ENCODE results near the gene C8A.

The C8A gene

GRCh38 chr1:56854521-56855099 is at the start of gene C8A:
Gene C8A (plus strand): TSS chr1:56854797. CDS start chr1:56854902, 105 bp downstream.
- no peak for DNase-seq (ENCODE audit: low spot score)

DNA sequence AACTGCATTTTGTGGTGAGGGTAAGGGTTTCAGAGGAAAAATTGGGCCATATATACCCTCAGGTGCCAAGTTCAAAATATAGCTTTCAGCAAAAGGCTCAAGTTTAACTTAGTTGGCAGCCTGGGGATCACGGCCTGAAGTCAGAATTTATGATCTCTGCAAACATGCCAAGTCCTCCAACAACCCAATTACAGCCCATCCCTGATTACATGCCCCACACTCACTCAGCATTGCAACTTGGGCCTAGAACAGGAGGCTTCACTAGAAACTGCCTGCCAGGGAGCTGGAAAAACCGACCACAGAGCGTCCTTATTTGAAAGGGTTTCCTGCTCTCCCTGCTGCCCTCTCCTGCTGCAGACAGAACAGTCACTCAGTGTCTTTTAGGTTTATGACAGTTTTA is 47.8 kb upstream of the C8A start:
- DNase-seq (ENCODE audit: low spot score), result no peak

DNA sequence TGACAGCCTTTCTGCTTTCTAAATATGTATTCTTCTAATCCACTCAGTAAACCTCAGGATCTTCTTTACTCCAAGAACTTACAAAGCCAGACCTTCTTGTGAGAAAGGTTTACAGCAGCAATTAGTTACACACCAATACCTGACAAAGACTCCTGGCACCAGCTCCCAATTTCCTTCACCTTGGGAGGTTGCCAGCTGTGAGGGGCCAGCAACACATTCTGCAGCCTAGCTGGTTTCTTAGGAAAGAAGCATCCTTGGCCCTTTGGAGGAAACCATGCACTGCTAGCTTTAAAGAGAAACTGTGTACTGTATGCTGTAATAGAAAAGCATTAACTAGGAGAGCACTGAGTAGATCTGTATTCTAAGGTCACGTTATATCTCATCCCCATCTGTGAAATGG is 46.2 kb upstream of the C8A start:
- DNase-seq (ENCODE audit: low spot score), result no peak

DNA sequence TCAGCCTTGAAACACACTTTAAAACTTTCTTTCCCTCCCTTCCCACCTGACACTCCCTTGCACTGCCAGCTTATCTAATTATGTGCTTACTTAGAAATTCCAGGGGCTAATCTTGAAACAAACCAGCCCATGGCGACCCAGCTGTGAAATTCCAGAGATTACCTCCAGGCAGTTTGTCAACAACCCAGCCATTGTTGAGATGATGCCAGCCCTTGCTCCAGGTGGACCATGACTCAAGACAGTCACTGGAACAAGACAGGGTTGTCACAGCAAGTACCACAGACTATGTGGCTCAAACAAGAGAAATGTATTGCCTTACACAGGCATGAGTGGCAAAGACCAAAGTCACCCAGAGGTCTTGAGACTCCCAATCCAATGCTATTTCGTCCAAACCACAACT is 43.3 kb upstream of the C8A start:
- DNase-seq (ENCODE audit: low spot score), result no peak

DNA sequence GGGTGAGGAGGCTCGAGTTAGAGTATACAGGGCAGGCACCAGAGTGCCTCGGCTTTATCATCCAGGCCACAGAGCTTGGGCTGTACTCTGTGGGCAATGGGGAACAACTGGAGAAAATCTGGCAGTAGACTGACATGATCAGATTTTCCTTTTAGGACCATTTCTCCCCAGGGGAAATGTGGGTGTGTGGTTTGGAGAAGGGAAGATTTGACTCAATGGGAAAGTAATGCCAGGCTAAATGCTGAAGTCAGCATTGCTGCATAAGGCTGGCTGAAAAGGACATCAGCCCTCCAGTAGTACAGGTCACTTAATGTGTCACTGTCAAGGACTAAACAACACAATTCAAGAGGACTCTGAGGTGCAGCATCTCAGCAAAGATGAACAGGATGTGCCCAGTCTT is 40.4 kb upstream of the C8A start:
- no peak for DNase-seq (ENCODE audit: low spot score)

- no peak for DNase-seq (ENCODE audit: low spot score)
These were observed 38.3 kb upstream of the C8A start for GRCh38 chr1:56816264-56816663.

DNA sequence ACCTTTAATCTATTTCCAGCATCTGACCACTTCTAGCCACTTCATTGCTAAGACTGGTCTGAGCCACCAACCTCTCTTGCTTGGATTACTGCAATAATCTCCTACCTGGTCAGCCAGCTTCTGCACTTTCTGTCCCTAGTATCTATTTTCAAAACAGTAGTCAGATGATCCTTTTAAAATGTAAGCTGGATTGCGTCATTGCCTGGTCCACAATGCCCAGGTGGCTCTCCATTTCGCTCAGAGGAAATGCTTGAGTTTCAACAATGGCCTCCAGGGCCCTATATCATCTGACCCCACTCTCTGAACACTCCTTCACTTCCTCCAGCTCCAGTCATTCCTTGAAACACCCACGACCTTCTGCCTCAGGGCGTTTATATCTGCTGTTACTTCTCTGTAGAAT is 37.7 kb upstream of the C8A start:
- no peak for DNase-seq (ENCODE audit: low spot score)

DNA sequence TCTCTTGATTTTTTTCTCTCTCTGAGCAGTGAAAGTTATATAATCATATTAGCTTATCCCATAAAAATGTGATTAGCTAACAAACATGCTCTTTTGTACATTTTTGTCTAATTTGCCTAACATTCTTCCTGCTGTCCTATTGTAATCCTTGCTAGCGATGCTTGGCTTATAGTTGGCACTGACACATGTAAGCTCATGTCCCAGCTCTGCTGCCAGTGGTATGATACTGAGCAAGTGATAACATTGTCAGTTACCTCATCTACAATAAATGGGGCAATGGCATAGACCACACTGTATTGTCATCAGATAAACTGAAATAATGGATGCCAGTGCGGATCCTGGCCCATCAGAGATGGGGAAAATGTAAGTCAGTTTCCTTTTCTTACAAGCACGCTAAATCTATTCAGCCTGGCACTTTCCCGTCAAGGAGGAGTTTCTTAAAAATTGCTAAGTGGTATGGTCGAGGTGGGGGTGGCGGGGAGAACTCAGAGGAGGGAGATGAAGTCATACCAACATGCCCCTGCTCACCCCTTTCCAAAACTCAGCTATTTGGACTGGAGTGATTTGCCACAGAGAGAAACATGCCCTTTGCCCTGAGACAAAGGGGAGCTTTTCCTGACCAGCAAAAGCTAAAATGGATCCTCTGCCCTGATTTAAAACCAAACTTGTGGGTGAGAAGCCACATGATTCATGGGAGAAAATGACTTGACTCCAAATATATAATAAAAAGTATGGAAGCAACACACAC is 36.7 kb upstream of the C8A start:
- no peak for DNase-seq (ENCODE audit: low spot score)

DNA sequence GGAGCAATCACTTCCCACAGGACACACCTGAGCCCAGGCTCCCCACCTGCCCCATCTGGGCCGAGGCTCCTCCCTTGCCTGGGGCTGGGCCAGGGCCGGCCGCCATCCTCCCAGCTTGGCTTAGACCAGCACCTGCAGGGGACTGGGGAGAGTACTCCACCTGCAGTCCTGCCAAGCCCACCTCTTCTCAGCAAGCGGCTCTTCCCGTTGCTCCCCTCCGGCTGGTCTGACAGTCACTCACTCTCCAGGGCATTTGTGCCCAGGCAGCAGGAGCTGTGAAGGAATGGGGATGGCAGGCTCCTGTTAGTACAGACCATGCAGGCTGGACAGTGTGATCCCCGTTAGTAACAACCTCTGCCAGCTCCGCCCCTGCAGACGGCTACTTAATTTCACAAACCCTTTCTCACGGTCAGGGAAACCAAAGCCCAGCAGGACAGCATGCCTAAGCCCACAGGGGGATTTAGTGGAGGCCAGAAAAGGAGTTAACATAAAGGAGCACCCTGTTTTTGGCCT is 35.2 kb upstream of the C8A start, which contains the start of gene FYB2:
TSS of gene FYB2 (minus strand) at position 18 of the 513 bp plus-strand sequence. CDS start 114 bp downstream, outside the sequence.
- no peak for DNase-seq (ENCODE audit: low spot score)

DNA sequence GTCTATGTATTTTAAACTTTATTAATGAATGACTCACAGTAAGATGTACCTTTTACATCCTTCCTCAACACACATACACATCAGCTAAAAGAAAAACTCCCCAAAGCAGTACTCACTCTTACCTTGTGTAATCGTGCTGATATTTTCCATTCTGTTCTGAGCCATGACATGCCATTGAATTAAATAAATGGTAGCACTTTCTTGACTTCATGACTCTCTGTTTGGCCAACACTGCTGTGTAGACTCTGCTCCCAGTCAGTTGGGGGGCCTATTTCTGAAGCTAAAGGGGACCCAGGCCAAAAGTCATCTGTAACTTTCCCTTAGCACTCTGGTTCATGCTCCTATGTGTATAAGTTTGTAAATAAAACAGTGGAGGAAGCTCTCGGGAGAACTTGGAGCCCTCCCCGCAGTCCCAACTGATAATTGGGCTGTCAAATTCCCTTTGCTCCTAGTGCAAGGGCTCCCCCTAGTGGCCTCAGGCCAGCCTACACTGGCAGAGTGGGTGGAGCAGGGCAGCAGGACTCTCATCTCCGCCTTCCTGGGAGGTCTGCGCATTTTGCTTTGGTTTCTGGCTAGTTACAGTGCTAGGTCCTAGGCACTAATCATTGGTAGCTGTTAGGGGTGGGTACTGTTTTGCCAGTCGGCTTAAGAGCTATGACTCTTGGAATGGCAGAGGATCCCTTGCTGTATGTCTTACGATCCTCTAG is 33.7 kb upstream of the C8A start:
- DNase-seq (ENCODE audit: low spot score), result peak; percentile 83

DNA sequence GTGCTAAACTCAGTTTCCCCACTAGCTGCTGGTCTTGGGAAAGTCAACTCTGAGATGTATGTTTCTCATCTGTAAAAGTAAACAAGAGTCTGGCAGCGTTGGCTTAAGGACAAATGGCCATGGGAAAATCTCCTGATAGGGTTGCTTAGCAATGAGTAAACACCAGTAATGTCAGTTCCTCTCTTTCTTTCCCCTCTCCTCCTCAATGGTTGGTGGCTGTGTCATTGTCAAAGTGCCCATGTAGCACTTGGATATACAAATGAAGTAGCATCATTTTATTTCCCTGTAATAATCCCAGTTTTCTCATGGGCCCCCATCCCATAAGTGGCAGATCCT is 33.2 kb upstream of the C8A start:
- no peak for DNase-seq (ENCODE audit: low spot score)

DNA sequence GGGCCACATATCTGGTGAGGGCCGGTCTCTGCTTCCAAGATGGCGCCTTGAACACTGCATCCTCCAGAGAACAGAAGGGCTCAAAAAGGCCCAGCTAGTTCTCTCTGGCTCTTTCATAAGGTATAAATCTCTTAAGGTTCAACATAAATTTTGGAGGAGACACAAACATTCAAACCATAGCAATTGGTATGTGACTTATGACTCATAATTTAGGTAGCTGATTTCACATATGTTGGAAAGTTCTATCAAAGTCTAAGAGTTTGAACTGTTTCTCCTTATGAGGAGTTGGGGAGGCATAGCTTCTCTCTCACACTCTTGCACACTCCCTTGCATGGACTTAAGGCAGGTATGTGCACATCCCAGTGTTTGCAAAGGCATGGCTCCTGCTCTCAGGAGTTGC is 30.3 kb upstream of the C8A start:
- DNase-seq (ENCODE audit: low spot score), result no peak

DNA sequence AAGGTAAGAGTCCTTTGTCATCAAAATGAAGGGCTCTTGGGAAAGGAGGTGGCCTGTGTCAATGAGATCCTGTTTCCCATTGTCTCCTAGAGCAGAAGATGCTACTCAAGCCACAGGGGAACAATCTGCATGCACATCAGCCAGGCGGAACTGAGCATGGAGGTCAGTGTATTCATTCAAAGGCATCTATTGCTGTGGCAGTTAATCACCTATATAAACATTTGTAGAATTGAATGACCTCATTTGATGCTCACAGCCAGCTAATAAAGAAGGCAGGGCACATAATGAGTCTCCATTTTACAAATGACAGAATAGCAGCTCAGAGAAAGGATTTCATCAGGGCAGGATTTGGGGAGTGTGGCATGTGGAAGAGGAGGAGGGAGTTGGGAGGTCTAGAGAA is 29.7 kb upstream of the C8A start:
- no peak for DNase-seq (ENCODE audit: low spot score)

- no peak for DNase-seq (ENCODE audit: low spot score)
These were observed 29.2 kb upstream of the C8A start for GRCh38 chr1:56825436-56825835.

DNA sequence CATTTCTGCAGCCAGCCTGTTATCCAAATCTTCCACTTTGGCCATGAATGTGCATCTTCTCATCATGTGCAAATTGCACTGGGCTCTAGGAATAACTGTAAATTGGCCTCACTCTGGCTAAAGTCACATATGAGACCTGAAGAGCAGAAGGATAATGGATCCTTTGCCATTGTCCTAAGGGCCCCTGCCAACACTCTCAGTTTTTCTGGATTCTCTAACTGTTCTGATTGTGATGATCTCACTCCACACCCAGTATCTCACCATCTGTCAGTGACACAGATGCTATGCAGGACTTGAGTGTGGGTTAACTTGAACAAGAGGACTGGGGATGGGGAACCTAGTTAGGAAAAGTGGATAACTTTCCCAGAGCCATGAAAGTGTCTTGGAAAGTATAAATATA is 26.9 kb upstream of the C8A start:
- DNase-seq (ENCODE audit: low spot score), result no peak

GRCh38 chr1:56830052-56830451 is 24.5 kb upstream of the C8A start:
- no peak for DNase-seq (ENCODE audit: low spot score)

GRCh38 chr1:56831871-56832693 is 22.5 kb upstream of the C8A start:
- DNase-seq (ENCODE audit: low spot score), result peak; percentile 72

GRCh38 chr1:56833088-56833487 is 21.5 kb upstream of the C8A start:
- no peak for DNase-seq (ENCODE audit: low spot score)

- DNase-seq (ENCODE audit: low spot score), result no peak
These were observed 20.3 kb upstream of the C8A start for GRCh38 chr1:56834137-56834900.

DNA sequence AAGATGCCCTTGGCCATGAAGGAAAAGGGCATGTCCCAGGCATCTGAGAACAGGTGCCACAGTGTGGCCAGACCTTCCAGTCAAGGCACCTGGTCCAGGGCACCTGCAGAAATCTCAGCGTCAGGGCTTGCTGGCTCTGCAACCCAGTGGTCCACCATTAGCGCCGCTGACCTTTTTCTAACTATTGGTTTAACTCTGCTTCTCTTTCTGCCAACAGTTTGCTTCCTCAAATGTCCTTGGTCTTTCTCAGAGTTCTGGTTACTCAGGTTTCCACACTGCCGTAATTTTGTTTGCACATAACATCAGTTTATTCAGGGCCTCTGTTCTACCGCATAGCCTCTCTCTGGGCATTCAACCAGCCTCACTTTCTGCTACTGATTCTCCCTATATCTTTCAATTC is 18.9 kb upstream of the C8A start:
- no peak for DNase-seq (ENCODE audit: low spot score)

GRCh38 chr1:56836359-56836758 is 18.2 kb upstream of the C8A start:
- no peak for DNase-seq (ENCODE audit: low spot score)
